ENCODE data around the gene FBXO24. TPM values are rescaled to one million over a fixed set of nuclear protein-coding genes. Genes with fewer than 3 reads are reported as not detected.

The FBXO24 gene
- total and polyA plus RNA-seq, 2 of the 8 experiments (the other 6 are each of a cell fraction or from before 2014, with no cell fraction given): 0.35 to 0.57 TPM

GRCh38 chr7:100543586-100543985 is 42.5 kb upstream of the FBXO24 start (continued):
- TF ChIP-seq SIN3A (conservative IDR thresholded peaks at IDR 0.05 in 1 of 2, IDR thresholded peaks at IDR 0.05 in 1 of 2; ENCODE audit: low read depth in 1 of 2, low read length in 2 of 2) (no peak), TEAD4 (IDR thresholded peaks at IDR 0.05; ENCODE audit: low read depth, low read length) (no peak), SP1 (IDR thresholded peaks at IDR 0.05; ENCODE audit: low read depth, low read length) (no peak), MAX (IDR thresholded peaks at IDR 0.05) (no peak), RBBP5 (IDR thresholded peaks at IDR 0.05; ENCODE audit: borderline replicate concordance, low read depth, low read length) (no peak)

All from H1 (cell line).